Panc1 (cell line): Measurements from ENCODE around the gene LGI2.

ENCODE experiments used
- CTCF ChIP-seq: fragments of 450-650 bp; IDR thresholded peaks from 2 replicates; pipeline ENCODE4 v1.5.1; 2017; ENCODE audit warnings: mild to moderate bottlenecking
- POLR2AphosphoS5 ChIP-seq: IDR thresholded peaks from 2 replicates; pipeline ENCODE4 v1.6.1; 2012; ENCODE audit warnings: mild to moderate bottlenecking, low read depth, low read length, moderate library complexity
- REST ChIP-seq, 2 experiments: IDR thresholded peaks; 2 replicates each; pipeline ENCODE4 v1.6.1; 2011 to 2012; ENCODE audit warnings: low read depth in 2 of 2, control low read depth in 1 of 2, low read length in 1 of 2, mild to moderate bottlenecking in 1 of 2, moderate library complexity in 1 of 2; ENCODE audit not compliant: insufficient read depth in 1 of 2
- SIN3A ChIP-seq: IDR thresholded peaks from 2 replicates; pipeline ENCODE4 v1.6.1; 2012; ENCODE audit warnings: low read depth, mild to moderate bottlenecking, low read length, moderate library complexity, borderline replicate concordance; ENCODE audit not compliant: insufficient read depth
- TCF7L2 ChIP-seq: IDR thresholded peaks from 2 replicates; pipeline ENCODE4 v1.6.1; 2011; ENCODE audit warnings: mild to moderate bottlenecking, low read depth, low read length, inconsistent platforms

- TF ChIP-seq POLR2AphosphoS5 (no peak), CTCF (no peak), TCF7L2 (no peak), SIN3A (no peak), REST (IDR thresholded peaks at IDR 0.05; ENCODE audit: insufficient read depth in 1 of 2, low read depth in 2 of 2, low read length in 1 of 2) (no peak)
These were observed 45.1 kb upstream of the LGI2 start for GRCh38 chr4:25075851-25076250.
